ENCODE measurements around the gene ZNF205. TPM values are rescaled to one million over a fixed set of nuclear protein-coding genes. Genes with fewer than 3 reads are reported as not detected.
"Not testable (repeated sequence)": the region's sequence is repeated elsewhere in the genome, so short reads cannot be mapped to it uniquely, and the experiment has no call there.

The ZNF205 gene
- total and polyA plus RNA-seq, 2 of the 4 experiments (the other 2 are of a cell fraction): 8.2 to 12.7 TPM

DNA sequence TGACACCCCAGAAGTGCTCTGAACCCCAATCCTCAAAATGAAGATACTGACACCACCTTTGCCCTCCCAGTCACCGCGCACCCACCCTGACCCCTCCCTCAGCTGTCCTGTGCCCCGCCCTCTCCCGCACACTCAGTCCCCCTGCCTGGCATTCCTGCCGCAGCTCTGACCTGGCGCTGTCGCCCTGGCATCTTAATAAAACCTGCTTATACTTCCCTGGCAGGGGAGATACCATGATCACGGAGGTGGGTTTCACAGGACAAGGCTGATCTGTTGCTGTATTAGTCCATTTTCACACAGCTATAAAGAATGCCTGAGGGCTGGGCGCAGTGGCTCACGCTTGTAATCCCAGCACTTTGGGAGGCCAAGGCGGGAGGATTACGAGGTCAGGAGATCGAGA lies 30.4 kb upstream of the ZNF205 start:
- H2AK5ac ChIP-seq (ENCODE audit: low read depth, low read length); POLR2A ChIA-PET (ENCODE audit: unreplicated experiment); H3K9me3 ChIP-seq (ENCODE audit: control insufficient read depth, insufficient read depth, low read length); ATAC-seq (ENCODE audit: low read depth); H3K56ac ChIP-seq (ENCODE audit: extremely low read depth, insufficient read depth, low read length); H4K5ac ChIP-seq (ENCODE audit: low read depth, low read length); H2AK9ac ChIP-seq (replicated peaks; ENCODE audit: low read depth, low read length, poor library complexity); H3K4me1 ChIP-seq (ENCODE audit: control insufficient read depth, insufficient read depth, low read length); H3K4ac ChIP-seq (ENCODE audit: low read depth, low read length); H3K4me2 ChIP-seq (ENCODE audit: low read depth, low read length); H3K36me3 ChIP-seq (ENCODE audit: control insufficient read depth, insufficient read depth, low read length); H3K23ac ChIP-seq (ENCODE audit: low read depth, low read length); H4K20me1 ChIP-seq (ENCODE audit: insufficient read depth, low read length); H2BK5ac ChIP-seq (ENCODE audit: low read depth, low read length, poor library complexity, severe bottlenecking); H2AFZ ChIP-seq (replicated peaks; ENCODE audit: low read length, poor library complexity); dilution Hi-C loops (cut with HindIII; ENCODE audit: low sequenced_read_pairs, unreplicated experiment); H3K9ac ChIP-seq (ENCODE audit: low read depth, low read length); H2BK15ac ChIP-seq (ENCODE audit: low read depth, low read length); H3K4me3 ChIP-seq (ENCODE audit: insufficient read depth, low read depth, low read length); H2BK120ac ChIP-seq (ENCODE audit: low read depth, low read length); H3K18ac ChIP-seq (ENCODE audit: low read depth, low read length); H3K27ac ChIP-seq (ENCODE audit: insufficient read depth, low read length); H2BK20ac ChIP-seq (ENCODE audit: low read depth, low read length); H4K91ac ChIP-seq (ENCODE audit: insufficient read depth, low read depth, low read length); CTCF ChIA-PET; DNase-seq; H3K79me1 ChIP-seq (ENCODE audit: low read depth in 1 of 2, low read length in 2 of 2); H4K8ac ChIP-seq (ENCODE audit: low read depth in 2 of 2, low read length in 2 of 2); H3K14ac ChIP-seq (replicated peaks; ENCODE audit: low read depth, low read length); intact Hi-C loops (cut with micrococcal nuclease); H3K9me1 ChIP-seq (ENCODE audit: insufficient read depth, low read length); BruUV-seq (replicated peaks); in situ Hi-C loops (cut with MboI; ENCODE audit: low sequenced_read_pairs): not testable (repeated sequence)
- peaks cover 33% of the 10 kb centered on the region for H3K27me3 ChIP-seq (ENCODE audit: control insufficient read depth, insufficient read depth, low read length)
- WGBS, 2 experiments (ENCODE audit: extremely low coverage in 2 of 2, insufficient read length in 1 of 2): 75% methylated on average over 2 of the region's 13 CpGs; no CpG with 5 or more reads in 1 of the 2 experiments

DNA sequence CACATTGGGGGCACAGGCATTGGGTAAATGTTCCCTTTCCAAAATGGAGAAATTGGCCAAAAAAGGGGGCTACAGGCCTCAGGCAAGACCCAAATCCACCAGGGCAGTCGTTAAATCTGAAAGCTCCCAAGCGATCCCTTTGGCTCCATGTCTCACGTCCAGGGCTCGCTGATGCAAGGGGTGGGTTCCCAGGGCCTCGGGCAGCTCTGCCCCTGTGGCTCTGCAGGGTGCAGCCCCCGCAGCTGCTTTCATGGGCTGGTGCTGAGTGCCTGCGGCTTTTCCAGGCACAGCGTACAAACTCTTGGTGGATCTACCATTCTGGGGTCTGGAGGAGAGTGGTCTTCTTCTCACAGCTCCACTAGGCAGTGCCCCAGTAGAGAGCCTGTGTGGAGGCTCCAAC lies 29.0 kb upstream of the ZNF205 start:
- H4K5ac ChIP-seq (ENCODE audit: low read depth, low read length); H3K9me1 ChIP-seq (ENCODE audit: insufficient read depth, low read length); H2AK9ac ChIP-seq (replicated peaks; ENCODE audit: low read depth, low read length, poor library complexity); H4K8ac ChIP-seq (ENCODE audit: low read depth in 2 of 2, low read length in 2 of 2); H3K27ac ChIP-seq (ENCODE audit: insufficient read depth, low read length); H3K14ac ChIP-seq (replicated peaks; ENCODE audit: low read depth, low read length); H3K23ac ChIP-seq (ENCODE audit: low read depth, low read length); H4K20me1 ChIP-seq (ENCODE audit: insufficient read depth, low read length); H2AFZ ChIP-seq (replicated peaks; ENCODE audit: low read length, poor library complexity); in situ Hi-C loops (cut with MboI; ENCODE audit: low sequenced_read_pairs); H3K4ac ChIP-seq (ENCODE audit: low read depth, low read length); H3K4me3 ChIP-seq (ENCODE audit: insufficient read depth, low read depth, low read length); H3K4me1 ChIP-seq (ENCODE audit: control insufficient read depth, insufficient read depth, low read length); H2BK20ac ChIP-seq (ENCODE audit: low read depth, low read length); intact Hi-C loops (cut with micrococcal nuclease); ATAC-seq (ENCODE audit: low read depth); H3K9me3 ChIP-seq (ENCODE audit: control insufficient read depth, insufficient read depth, low read length); H2BK120ac ChIP-seq (ENCODE audit: low read depth, low read length); H3K4me2 ChIP-seq (ENCODE audit: low read depth, low read length); H2BK15ac ChIP-seq (ENCODE audit: low read depth, low read length); H2BK5ac ChIP-seq (ENCODE audit: low read depth, low read length, poor library complexity, severe bottlenecking); CTCF ChIA-PET; dilution Hi-C loops (cut with HindIII; ENCODE audit: low sequenced_read_pairs, unreplicated experiment); H3K56ac ChIP-seq (ENCODE audit: extremely low read depth, insufficient read depth, low read length); H2AK5ac ChIP-seq (ENCODE audit: low read depth, low read length); H3K36me3 ChIP-seq (ENCODE audit: control insufficient read depth, insufficient read depth, low read length); H4K91ac ChIP-seq (ENCODE audit: insufficient read depth, low read depth, low read length); DNase-seq; POLR2A ChIA-PET (ENCODE audit: unreplicated experiment); H3K9ac ChIP-seq (ENCODE audit: low read depth, low read length); BruUV-seq (replicated peaks); H3K79me1 ChIP-seq (ENCODE audit: low read depth in 1 of 2, low read length in 2 of 2); H3K18ac ChIP-seq (ENCODE audit: low read depth, low read length): not testable (repeated sequence)
- peaks cover 25% of the 10 kb centered on the region for H3K27me3 ChIP-seq (ENCODE audit: control insufficient read depth, insufficient read depth, low read length)
- 77% methylated on average over 4 of the region's 8 CpGs; no CpG with 5 or more reads in 1 of the 2 experiments for WGBS, 2 experiments (ENCODE audit: extremely low coverage in 2 of 2, insufficient read length in 1 of 2)
